H9 (cell line): ENCODE results near the gene APBB2. TPM values are rescaled to one million over a fixed set of nuclear protein-coding genes. Genes with fewer than 3 reads are reported as not detected.
A peak's percentile ranks its signal among the peaks of the same experiment; 100 is the strongest.

Source experiments
- DNase-seq: peaks from one replicate; pipeline ENCODE4 v3.0.0-alpha.2; 2017
- H2AFZ ChIP-seq: one replicate; pipeline ENCODE4 v1.6.1; 2013; ENCODE audit warnings: mild to moderate bottlenecking, low read length, control low read depth, moderate library complexity
- H2AK5ac ChIP-seq: 2 replicates; pipeline ENCODE4 v1.6.1; 2013; ENCODE audit warnings: low read length, control low read depth, mixed read lengths; ENCODE audit not compliant: insufficient read length
- H2BK120ac ChIP-seq: one replicate; pipeline ENCODE4 v1.6.1; 2013; ENCODE audit warnings: low read depth, mild to moderate bottlenecking, low read length, control low read depth, inconsistent platforms; ENCODE audit not compliant: poor library complexity, severe bottlenecking
- H2BK12ac ChIP-seq: 2 replicates; pipeline ENCODE4 v1.6.1; 2013; ENCODE audit warnings: low read length, control low read depth, mixed read lengths, low read depth; ENCODE audit not compliant: insufficient read length
- H2BK15ac ChIP-seq: 2 replicates; pipeline ENCODE4 v1.6.1; 2013; ENCODE audit warnings: low read depth, low read length, control low read depth
- H2BK20ac ChIP-seq: one replicate; pipeline ENCODE4 v1.6.1; 2013; ENCODE audit warnings: low read depth, mild to moderate bottlenecking, low read length, control low read depth, inconsistent platforms; ENCODE audit not compliant: poor library complexity, severe bottlenecking
- H2BK5ac ChIP-seq: 2 replicates; pipeline ENCODE4 v1.6.1; 2013; ENCODE audit warnings: low read length, control low read depth, mixed read lengths; ENCODE audit not compliant: insufficient read length
- H3K14ac ChIP-seq: 2 replicates; pipeline ENCODE4 v1.6.1; 2013; ENCODE audit warnings: low read length, control low read depth; ENCODE audit not compliant: insufficient read depth
- H3K18ac ChIP-seq: 2 replicates; pipeline ENCODE4 v1.6.1; 2013; ENCODE audit warnings: low read depth, mild to moderate bottlenecking, mixed read lengths, low read length, control low read depth; ENCODE audit not compliant: insufficient read length
- H3K23ac ChIP-seq: 2 replicates; pipeline ENCODE4 v1.6.1; 2013; ENCODE audit warnings: low read length, control low read depth, mixed read lengths, low read depth; ENCODE audit not compliant: insufficient read length
- H3K23me2 ChIP-seq: 2 replicates; pipeline ENCODE4 v1.6.1; 2013; ENCODE audit warnings: low read depth, mild to moderate bottlenecking, mixed read lengths, low read length, control low read depth; ENCODE audit not compliant: insufficient read length, poor library complexity, severe bottlenecking
- H3K27ac ChIP-seq: 2 replicates; pipeline ENCODE4 v1.5.1; 2013; ENCODE audit warnings: low read length, control low read depth, mixed read lengths, low read depth; ENCODE audit not compliant: insufficient read length
- H3K27me3 ChIP-seq: 2 replicates; pipeline ENCODE4 v1.6.1; 2013; ENCODE audit warnings: low read length, control low read depth, inconsistent platforms; ENCODE audit not compliant: insufficient read depth
- H3K4ac ChIP-seq: 2 replicates; pipeline ENCODE4 v1.6.1; 2013; ENCODE audit warnings: low read depth, mild to moderate bottlenecking, control low read depth, inconsistent platforms, low read length, moderate library complexity
- H3K4me1 ChIP-seq: 2 replicates; pipeline ENCODE4 v1.6.1; 2013; ENCODE audit warnings: low read length, control low read depth, inconsistent platforms; ENCODE audit not compliant: insufficient read depth
- H3K4me2 ChIP-seq: 2 replicates; pipeline ENCODE4 v1.6.1; 2013; ENCODE audit warnings: low read length, control low read depth, mixed read lengths; ENCODE audit not compliant: insufficient read length, insufficient read depth
- H3K56ac ChIP-seq: 2 replicates; pipeline ENCODE4 v1.6.1; 2013; ENCODE audit warnings: low read depth, mild to moderate bottlenecking, mixed read lengths, low read length, control low read depth; ENCODE audit not compliant: insufficient read length
- H3K79me1 ChIP-seq: 2 replicates; pipeline ENCODE4 v1.6.1; 2013; ENCODE audit warnings: low read depth, mild to moderate bottlenecking, moderate library complexity, low read length, control low read depth, inconsistent platforms; ENCODE audit not compliant: insufficient read depth, poor library complexity, severe bottlenecking
- H3K79me2 ChIP-seq: 2 replicates; pipeline ENCODE4 v1.6.1; 2013; ENCODE audit warnings: low read length, control low read depth, inconsistent platforms; ENCODE audit not compliant: insufficient read depth
- H3K9ac ChIP-seq: 2 replicates; pipeline ENCODE4 v1.6.1; 2013; ENCODE audit warnings: low read length, control low read depth, mixed read lengths; ENCODE audit not compliant: insufficient read length; ENCODE audit errors: extremely low read depth
- H3K9me3 ChIP-seq: one replicate; pipeline ENCODE4 v1.6.1; 2013; ENCODE audit warnings: low read depth, low read length, inconsistent platforms; ENCODE audit not compliant: control insufficient read depth
- H3T11ph ChIP-seq: one replicate; pipeline ENCODE4 v1.6.1; 2013; ENCODE audit warnings: mild to moderate bottlenecking, low read length, control low read depth, inconsistent platforms
- H4K20me1 ChIP-seq: one replicate; pipeline ENCODE4 v1.6.1; 2013; ENCODE audit not compliant: control insufficient read depth, insufficient read length, insufficient read depth
- H4K5ac ChIP-seq: 2 replicates; pipeline ENCODE4 v1.6.1; 2013; ENCODE audit warnings: low read depth, mild to moderate bottlenecking, mixed read lengths, low read length, control low read depth; ENCODE audit not compliant: insufficient read length
- H4K8ac ChIP-seq: replicated peaks from 2 replicates; pipeline ENCODE4 v1.6.1; 2013; ENCODE audit warnings: low read length, control low read depth, mixed read lengths, low read depth; ENCODE audit not compliant: insufficient read length
- H4K91ac ChIP-seq: 2 replicates; pipeline ENCODE4 v1.6.1; 2013; ENCODE audit warnings: low read depth, mild to moderate bottlenecking, moderate library complexity, mixed read lengths, low read length, control low read depth; ENCODE audit not compliant: insufficient read length
- H3K27ac Mint-ChIP-seq, 3 experiments: 2 replicates in 2 of 3; 3 replicates in 1 of 3; pipeline ENCODE4 v1.8.0; 2020 to 2021; ENCODE audit warnings: mixed read lengths in 3 of 3, mild to moderate bottlenecking in 1 of 3, moderate library complexity in 1 of 3
- H3K27me3 Mint-ChIP-seq: 2 replicates; pipeline ENCODE4 v1.8.0; 2021; ENCODE audit warnings: low read depth, mild to moderate bottlenecking, moderate library complexity, mixed read lengths
- H3K36me3 Mint-ChIP-seq, 3 experiments: 2 replicates in 2 of 3; 3 replicates in 1 of 3; pipeline ENCODE4 v1.8.0; 2020 to 2021; ENCODE audit warnings: low read depth in 3 of 3, mixed read lengths in 3 of 3; ENCODE audit not compliant: insufficient read depth in 1 of 3
- H3K4me1 Mint-ChIP-seq, 2 experiments: 2 replicates each; pipeline ENCODE4 v1.8.0; 2020; ENCODE audit warnings: mixed read lengths in 2 of 2
- H3K4me3 Mint-ChIP-seq, 2 experiments: 2 replicates in 1 of 2; 3 replicates in 1 of 2; pipeline ENCODE4 v1.8.0; 2020 to 2021; ENCODE audit warnings: mild to moderate bottlenecking in 2 of 2, mixed read lengths in 2 of 2, moderate library complexity in 1 of 2
- H3K9me3 Mint-ChIP-seq, 2 experiments: 2 replicates in 1 of 2; 3 replicates in 1 of 2; pipeline ENCODE4 v1.8.0; 2020; ENCODE audit warnings: mild to moderate bottlenecking in 2 of 2, mixed read lengths in 2 of 2, moderate library complexity in 1 of 2
- CTCF ChIP-seq: fragments of 200-600 bp; sonication (generic); conservative IDR thresholded peaks from 3 replicates; pipeline ENCODE4 v1.8.0; 2021; ENCODE audit warnings: antibody characterized with exemption, mild to moderate bottlenecking
- WGBS: extraction: QIAGEN DNeasy Blood & Tissue Kit; methylation state at CpG from one replicate; pipeline ENCODE4 v1.1.7; 2013; ENCODE audit warnings: missing lambda C conversion rate, low lambda C conversion rate, mixed read lengths; ENCODE audit not compliant: insufficient read length; ENCODE audit errors: extremely low coverage; 5-methylcytosine and 5-hydroxymethylcytosine counted together
- total RNA-seq: library from RNA; stranded (reverse); gene quantifications from 2 replicates; pipeline ENCODE4 v1.2.1, GENCODE V29; 2021

Gene APBB2
- total RNA-seq, 1 experiment from 2014 or later, result 39.6 TPM

- Histone ChIP-seq H3K79me1 (no peaks in the 10 kb centered on the region), H2BK120ac (no peak overlapping the region), H3K23me2 (no peaks in the 10 kb centered on the region), H4K20me1 (no peaks in the 10 kb centered on the region), H2BK15ac (no peak overlapping the region), H3K4me1 (peaks cover 5% of the 10 kb centered on the region), H3K14ac (no peak overlapping the region), H3K27me3 (no peaks in the 10 kb centered on the region), H3K79me2 (no peaks in the 10 kb centered on the region), H3K4ac (no peak overlapping the region), H3K56ac (no peak overlapping the region), H2BK20ac (no peak overlapping the region), H2AFZ (no peak overlapping the region), H2AK5ac (no peak overlapping the region), H3K9me3 (no peaks in the 10 kb centered on the region), H3K27ac (no peak overlapping the region), H4K8ac (no peak overlapping the region), H3T11ph (no peak overlapping the region), H2BK12ac (no peak overlapping the region), H3K4me2 (no peak overlapping the region), H3K18ac (no peak overlapping the region), H3K9ac (no peak overlapping the region), H2BK5ac (no peak overlapping the region), H3K23ac (no peak overlapping the region), H4K91ac (no peak overlapping the region), H4K5ac (no peak overlapping the region)
- Mint-ChIP-seq H3K36me3 (peaks cover 0 to 2% (median 0%) of the 10 kb centered on the region in 3 experiments; a peak in 1 of 7 replicates), H3K27me3 (no peaks in the 10 kb centered on the region; the same call in 1 of the 2 replicates), H3K4me3 (no peak overlapping the region), H3K27ac (peak overlapping the region in 1 of 3 experiments; percentile 22; a peak in 3 of 7 replicates), H3K4me1 (peaks cover 37 to 38% of the 10 kb centered on the region in 2 experiments), H3K9me3 (no peaks in the 10 kb centered on the region)
- TF ChIP-seq CTCF, result no peak
- WGBS, result no CpG with 5 or more reads among the region's 2 CpGs
- DNase-seq, result no peak
Measured at GRCh38 chr4:41121906-41122305, 92.4 kb downstream of the APBB2 start.
